LNCaP clone FGC (cell line): ENCODE results near the gene DENND4A.

Experiments used
- DNase-seq: peaks from one replicate; pipeline ENCODE4 v3.0.0-alpha.2; 2011; ENCODE audit warnings: low read depth
- H3K4me3 ChIP-seq: 2 replicates; pipeline ENCODE4 v1.5.1; 2011; ENCODE audit warnings: mild to moderate bottlenecking, low read depth, low read length, control low read depth
- TF ChIP-seq, protein P1 (sequence below): IDR thresholded peaks from 2 replicates; pipeline ENCODE4 v1.5.1; 2012; ENCODE audit warnings: mild to moderate bottlenecking; ENCODE audit not compliant: control insufficient read depth, insufficient read depth; ENCODE audit errors: extremely low read depth

The DENND4A gene

GRCh38 chr15:65792138-65792987 lies at the start of gene DENND4A:
Gene DENND4A (minus strand): TSS chr15:65792293. CDS start chr15:65756450, 35,843 bp downstream.
- DNase-seq, result peak; percentile 94
- peak within 1 kb of the TSS; percentile 69 for H3K4me3 ChIP-seq
- TF ChIP-seq, protein P1, sequence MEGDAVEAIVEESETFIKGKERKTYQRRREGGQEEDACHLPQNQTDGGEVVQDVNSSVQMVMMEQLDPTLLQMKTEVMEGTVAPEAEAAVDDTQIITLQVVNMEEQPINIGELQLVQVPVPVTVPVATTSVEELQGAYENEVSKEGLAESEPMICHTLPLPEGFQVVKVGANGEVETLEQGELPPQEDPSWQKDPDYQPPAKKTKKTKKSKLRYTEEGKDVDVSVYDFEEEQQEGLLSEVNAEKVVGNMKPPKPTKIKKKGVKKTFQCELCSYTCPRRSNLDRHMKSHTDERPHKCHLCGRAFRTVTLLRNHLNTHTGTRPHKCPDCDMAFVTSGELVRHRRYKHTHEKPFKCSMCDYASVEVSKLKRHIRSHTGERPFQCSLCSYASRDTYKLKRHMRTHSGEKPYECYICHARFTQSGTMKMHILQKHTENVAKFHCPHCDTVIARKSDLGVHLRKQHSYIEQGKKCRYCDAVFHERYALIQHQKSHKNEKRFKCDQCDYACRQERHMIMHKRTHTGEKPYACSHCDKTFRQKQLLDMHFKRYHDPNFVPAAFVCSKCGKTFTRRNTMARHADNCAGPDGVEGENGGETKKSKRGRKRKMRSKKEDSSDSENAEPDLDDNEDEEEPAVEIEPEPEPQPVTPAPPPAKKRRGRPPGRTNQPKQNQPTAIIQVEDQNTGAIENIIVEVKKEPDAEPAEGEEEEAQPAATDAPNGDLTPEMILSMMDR, result no peak

DNA sequence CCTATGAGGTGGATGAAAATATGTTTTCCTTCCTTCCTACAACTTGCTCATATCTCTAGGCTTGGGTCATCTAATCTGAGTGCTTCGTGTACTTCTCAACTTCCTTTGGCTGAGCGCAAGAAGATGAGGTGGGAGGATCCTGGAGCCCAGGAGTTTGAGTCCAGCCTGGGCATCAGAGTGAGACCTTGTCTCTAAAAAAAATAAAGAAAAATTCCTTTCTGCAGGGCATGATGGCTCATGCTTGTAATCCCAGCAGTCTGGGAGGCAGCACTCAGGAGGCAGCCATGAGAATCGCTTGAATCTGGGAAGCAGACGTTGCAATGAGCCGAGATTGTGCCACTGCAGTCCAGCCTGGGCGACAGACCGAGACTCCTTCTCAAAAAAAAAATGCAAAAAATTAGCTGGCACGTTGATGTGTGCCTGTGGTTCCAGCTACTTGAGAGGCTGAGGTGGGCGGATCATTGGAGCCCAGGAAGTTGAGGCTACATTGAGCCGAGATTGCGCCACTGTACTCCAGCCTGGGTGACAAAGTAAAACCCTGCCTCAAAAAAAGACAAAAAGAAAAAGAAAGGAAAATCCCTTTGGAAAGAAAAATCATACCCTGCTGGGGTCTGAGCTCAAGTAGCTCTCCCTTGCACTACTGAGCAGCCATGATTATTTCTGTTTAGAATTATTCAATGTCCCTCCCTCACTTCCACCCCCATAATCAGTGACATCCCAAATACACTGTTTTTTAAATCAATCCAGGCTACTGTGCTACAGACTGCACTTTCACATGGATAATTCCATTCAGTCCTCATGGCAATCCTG lies 49.2 kb upstream of the DENND4A start:
- DNase-seq, result no peak
- TF ChIP-seq, protein P1, result no peak
- H3K4me3 ChIP-seq, result no peak overlapping the region

GRCh38 chr15:65839985-65840384 lies 47.9 kb upstream of the DENND4A start:
- TF ChIP-seq, protein P1, result no peak
- H3K4me3 ChIP-seq, result no peak overlapping the region
- DNase-seq, result no peak

DNA sequence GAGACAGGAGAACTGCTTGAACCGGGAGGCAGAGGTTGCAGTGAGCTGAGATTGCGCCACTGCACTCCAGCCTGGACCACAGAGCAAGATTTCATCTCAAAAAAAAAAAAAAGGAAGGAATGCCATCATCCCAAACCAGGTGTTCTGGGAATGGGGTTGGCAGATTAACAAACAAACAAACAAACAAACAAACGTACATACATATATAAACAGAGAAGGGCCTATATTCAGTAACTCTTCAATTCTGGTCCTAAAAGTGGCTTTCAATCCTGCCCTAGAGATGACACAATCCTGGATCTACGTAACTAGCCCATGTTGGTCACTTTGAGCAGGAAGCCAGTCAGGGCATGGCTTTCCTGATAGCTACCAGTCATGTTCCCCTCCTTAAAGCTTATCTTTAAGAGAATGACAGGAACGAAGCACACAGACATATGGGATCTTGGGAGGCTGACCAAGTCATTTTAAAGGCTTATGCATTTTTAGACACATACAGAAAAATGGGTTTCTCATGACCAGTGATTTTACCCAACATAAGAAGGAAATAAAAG lies 47.3 kb upstream of the DENND4A start:
- DNase-seq, result no peak
- no peak overlapping the region for H3K4me3 ChIP-seq
- TF ChIP-seq, protein P1, result no peak

DNA sequence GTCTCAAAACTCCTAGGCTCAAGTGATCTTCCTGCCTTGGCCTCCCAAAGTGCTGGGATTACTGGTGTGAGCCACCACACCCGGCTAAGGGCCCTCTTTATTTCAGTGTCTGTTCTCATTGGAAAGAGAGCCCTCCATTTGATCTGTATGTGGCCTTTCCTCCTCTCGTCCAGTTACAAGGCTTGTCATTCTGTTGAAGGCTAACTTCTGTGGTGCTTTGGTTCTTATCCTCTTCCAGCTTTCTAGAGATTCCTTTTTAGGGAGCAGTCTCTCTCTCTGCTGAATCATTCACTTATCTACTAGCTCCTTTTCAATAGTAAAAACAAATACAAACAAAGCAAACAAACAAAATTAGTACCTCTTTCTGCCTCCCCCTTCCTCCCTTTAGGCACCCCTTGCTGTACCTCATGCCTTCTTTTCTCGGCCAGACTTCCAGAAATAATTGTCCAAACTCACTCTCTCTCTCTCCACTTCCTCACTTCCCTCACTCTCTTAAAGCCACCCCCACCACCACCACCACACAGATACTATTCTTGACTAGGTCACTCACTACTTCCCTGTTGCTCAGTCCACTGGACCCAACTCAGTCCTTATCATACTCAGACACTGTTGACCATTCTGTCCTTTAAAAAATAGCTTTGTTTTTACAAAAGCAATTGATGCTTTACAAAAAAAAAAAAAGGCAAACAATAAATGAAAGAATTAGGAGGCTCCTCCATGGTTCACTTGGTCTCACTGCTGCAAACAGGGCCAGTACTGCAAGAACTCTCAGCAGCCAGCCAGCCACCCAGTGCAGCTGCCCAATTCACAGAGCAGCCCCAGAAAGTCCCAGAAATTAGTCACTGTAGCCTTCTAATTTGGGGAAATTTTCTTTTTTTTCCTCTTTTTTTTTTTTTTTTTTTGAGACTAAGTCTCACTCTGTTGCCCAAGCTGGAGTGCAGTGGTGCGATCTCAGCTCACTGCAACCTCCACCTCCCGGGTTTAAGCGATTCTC lies 45.5 kb upstream of the DENND4A start:
- DNase-seq, result no peak
- TF ChIP-seq, protein P1, result no peak
- no peak overlapping the region for H3K4me3 ChIP-seq

- H3K4me3 ChIP-seq, result no peak overlapping the region
- TF ChIP-seq, protein P1, result peak; percentile 28; the same call in 1 of the 2 replicates
- no peak for DNase-seq
These were observed 44.6 kb upstream of the DENND4A start for GRCh38 chr15:65836665-65837064.
